VCaP (cell line): ENCODE measurements around the gene MTCH1.
"Not testable (repeated sequence)": the region's sequence is repeated elsewhere in the genome, so short reads cannot be mapped to it uniquely, and the experiment has no call there.

Experiments used
- H3K27ac ChIP-seq: fragments of 450-650 bp; 2 replicates; pipeline ENCODE4 v1.5.1; 2017
- TF ChIP-seq, protein P1 (sequence below): fragments of 450-650 bp; conservative IDR thresholded peaks from 2 replicates; pipeline ENCODE4 v1.5.1; 2017; ENCODE audit warnings: mild to moderate bottlenecking, moderate library complexity

MTCH1 gene

DNA sequence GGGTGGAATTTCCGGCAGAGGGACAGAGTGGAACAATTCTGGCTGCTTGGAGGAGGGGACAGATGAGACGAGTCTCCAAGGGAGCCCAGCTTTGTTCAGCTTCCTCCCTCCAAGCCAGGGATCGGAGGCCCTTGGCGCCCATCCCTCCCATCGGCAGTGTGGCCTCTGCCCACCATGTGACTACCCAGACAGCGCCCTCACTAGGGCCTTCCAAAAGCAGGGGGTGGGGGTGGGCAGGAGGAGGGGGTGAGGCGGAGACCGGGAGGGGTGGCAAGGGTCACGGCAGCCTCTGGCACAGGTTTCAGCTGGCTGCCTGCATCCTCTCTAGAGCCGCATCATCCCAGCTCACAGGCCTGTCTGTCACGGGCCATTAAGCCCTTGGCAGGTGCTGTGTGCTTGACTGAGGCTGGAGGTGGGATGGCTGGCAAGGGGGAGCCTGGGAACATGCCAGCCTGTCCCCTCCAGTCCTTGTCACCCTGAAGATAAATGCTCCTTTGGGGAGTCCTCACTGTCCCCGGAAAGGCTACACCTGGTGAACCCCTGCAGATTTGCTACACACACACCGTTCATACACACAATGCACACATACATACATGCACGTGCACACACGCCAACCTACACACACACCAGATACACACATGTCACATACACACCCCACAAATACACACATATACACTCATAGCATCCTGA is 13.2 kb upstream of the MTCH1 start:
- TF ChIP-seq, protein P1, sequence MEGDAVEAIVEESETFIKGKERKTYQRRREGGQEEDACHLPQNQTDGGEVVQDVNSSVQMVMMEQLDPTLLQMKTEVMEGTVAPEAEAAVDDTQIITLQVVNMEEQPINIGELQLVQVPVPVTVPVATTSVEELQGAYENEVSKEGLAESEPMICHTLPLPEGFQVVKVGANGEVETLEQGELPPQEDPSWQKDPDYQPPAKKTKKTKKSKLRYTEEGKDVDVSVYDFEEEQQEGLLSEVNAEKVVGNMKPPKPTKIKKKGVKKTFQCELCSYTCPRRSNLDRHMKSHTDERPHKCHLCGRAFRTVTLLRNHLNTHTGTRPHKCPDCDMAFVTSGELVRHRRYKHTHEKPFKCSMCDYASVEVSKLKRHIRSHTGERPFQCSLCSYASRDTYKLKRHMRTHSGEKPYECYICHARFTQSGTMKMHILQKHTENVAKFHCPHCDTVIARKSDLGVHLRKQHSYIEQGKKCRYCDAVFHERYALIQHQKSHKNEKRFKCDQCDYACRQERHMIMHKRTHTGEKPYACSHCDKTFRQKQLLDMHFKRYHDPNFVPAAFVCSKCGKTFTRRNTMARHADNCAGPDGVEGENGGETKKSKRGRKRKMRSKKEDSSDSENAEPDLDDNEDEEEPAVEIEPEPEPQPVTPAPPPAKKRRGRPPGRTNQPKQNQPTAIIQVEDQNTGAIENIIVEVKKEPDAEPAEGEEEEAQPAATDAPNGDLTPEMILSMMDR: no peak
- peak overlapping the region; percentile 55; the same call in 1 of the 2 replicates for H3K27ac ChIP-seq

DNA sequence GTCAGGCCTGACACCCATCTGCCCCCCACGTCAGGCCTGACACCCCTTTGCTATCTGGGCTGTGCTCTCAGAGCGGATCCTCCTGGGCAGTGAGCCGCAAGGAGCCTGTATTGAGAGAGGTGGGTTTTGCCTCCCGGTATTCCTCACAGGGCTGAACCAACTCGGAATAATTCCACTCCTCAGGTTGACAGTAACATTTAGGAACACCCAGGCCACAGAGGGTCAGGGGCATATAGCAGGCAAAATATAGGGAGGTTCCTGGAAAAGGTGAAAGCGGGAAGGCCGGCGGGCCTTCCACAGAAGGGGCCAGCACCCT is 12.7 kb upstream of the MTCH1 start:
- peak overlapping the region; percentile 55 for H3K27ac ChIP-seq
- TF ChIP-seq, protein P1: no peak

DNA sequence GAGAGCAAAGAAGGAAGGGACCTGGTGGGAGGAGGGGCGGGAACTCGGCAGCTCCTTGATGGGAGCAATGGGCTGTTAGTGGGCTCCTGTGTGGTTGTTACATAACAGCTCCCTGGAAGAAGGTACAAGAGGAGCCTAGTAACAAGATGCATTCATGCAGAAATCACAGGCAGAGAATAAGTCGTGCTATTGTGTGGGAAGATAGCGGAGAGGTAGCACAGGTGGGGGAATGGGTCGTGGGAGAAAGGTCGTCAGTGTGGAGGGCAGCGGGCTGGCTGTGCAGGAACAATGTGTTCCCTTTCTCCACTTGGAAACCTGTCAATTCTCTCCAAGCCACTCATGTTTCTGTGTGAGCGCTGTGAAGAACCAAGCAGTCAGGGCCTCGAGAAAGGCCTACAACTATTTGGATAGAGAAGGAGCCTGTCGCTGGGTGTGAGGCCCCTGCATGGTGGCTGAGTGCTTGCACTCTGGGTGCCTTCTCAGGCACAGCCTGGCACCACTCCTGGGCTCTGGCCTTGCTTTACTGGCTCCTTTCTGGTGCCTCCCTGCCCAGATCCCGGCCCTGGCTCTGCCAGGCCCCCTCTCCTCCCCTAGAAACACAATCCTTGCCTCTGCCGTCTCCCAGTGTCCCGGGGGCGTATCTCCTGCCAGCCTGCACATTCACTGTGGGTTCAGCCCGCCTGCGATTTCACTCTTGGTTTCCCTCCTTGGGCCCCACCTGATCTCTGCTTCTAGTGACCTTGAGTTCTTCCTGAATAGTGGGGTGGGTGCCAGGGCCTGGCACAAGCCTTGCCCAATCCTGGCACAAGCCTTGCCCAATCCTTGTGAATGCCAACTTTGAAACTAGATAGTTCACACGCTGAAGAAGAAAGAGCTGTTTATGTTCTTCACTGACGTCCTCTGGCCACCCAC is 12.1 kb upstream of the MTCH1 start:
- TF ChIP-seq, protein P1: no peak
- peak overlapping the region; percentile 55 for H3K27ac ChIP-seq

DNA sequence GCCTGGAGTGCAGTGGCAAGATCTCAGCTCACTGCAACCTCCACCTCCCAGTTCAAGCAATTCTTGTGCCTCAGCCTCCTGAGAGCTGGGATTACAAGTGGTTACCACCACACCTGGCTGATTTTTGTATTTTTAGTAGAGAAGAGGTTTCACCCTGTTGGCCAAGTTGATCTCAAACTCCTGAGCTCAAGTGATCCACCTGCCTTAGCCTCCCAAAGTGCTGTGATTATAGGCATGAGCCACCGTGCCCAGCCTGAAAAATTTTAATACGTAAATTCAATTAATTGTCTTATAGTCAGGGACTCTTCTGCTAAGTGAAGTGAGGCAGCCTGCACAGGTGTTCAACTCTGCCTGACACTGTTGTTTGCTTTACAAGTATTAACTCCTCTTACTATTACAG is 4.4 kb upstream of the MTCH1 start:
- not testable (repeated sequence) for H3K27ac ChIP-seq

DNA sequence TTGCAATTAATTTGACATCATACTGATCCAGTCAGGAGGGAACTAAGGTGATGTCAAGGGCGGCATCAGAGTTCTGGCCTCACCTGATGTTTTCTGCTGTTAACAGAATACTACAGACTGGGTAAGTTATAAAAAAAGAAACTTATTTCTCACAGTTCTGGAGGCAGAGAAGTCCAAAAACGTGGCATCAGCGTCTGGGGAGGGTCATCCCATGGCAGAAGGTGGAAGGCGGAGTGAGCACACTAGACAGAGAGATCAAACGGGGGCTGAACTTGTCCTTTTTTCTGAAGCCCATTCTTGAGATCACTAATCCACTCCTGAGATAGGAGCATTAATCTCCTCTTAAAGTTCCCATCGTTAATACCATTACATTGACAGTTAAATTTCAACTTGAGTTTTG is 3.3 kb upstream of the MTCH1 start:
- TF ChIP-seq, protein P1: no peak
- no peak overlapping the region for H3K27ac ChIP-seq

DNA sequence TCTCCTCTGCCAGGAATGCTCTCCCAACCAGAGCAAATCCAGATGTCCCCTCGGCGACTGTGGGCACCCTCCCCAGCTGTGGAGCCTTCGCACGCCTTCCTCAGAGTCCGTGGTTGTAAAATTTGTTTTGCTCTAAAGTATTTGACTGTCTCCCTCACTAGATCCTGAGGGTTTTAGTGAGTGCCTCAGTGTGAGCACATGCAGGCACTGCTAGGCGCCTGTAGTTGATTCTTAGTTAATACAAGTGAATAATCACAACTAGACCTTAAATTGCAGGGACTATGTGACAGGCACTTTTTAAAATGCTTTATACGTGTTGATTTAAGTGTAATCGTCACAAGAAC is 680 bp upstream of the MTCH1 start:
- TF ChIP-seq, protein P1: no peak
- peak overlapping the region; percentile 94 for H3K27ac ChIP-seq

DNA sequence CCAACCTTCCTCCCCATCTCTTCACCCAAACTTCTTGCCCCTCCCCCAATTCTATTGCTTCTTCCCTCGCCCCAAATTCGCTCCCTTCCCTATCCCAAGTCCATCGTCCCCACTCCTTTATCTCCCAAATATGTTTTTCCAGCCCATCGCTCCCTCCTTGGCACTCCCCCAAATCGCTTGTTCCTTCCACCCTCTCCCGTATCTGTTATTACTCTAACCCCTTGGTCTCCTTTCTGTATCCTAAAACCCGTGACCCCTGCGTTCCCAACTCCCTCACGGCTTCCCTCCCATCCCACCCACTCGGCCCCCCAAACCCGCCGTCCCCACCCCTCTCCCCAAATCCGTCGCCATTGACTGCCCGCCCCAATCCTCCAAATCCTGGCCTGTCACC is 584 bp downstream of the MTCH1 start:
- peak overlapping the region; percentile 94 for H3K27ac ChIP-seq
- TF ChIP-seq, protein P1: no peak
